ENCODE results near the gene CDCA8.
"Not testable (repeated sequence)": the region's sequence is repeated elsewhere in the genome, so short reads cannot be mapped to it uniquely, and the experiment has no call there.

Gene CDCA8

DNA sequence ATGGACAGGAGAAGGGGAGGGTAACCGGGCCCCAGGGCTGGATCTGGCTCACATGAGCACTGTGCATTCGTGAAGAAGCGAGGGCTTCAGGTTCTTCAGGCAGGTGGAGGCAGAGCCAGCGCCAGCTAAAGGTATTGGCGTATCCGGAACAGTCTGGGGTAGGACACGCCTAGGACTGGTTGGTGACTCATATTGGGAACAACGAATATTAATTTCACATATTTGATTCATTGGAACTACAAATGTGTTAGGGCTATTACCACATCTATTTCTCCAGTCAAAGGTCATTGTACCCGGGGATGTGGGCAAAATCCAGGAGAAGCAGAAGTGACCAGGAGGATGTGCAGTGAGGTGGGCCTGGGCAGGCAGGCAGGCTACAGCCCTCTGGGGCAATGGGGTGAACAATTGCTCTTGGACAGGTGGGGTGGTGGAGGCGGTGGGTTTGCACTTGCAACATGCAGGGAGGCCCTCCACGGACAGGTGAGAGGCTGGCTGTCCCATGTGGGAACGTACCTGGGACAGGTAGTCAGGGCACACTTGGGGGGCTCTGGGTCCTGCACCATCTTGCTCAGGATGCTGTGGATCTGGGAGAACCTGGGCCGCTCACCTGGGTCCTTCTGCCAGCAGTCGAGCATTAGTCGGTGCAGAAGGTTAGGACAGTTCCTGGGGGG lies 26.7 kb downstream of the CDCA8 start:
- no peak for DNase-seq

- no peak for DNase-seq
These were observed 27.4 kb downstream of the CDCA8 start for GRCh38 chr1:37719572-37720195.

DNA sequence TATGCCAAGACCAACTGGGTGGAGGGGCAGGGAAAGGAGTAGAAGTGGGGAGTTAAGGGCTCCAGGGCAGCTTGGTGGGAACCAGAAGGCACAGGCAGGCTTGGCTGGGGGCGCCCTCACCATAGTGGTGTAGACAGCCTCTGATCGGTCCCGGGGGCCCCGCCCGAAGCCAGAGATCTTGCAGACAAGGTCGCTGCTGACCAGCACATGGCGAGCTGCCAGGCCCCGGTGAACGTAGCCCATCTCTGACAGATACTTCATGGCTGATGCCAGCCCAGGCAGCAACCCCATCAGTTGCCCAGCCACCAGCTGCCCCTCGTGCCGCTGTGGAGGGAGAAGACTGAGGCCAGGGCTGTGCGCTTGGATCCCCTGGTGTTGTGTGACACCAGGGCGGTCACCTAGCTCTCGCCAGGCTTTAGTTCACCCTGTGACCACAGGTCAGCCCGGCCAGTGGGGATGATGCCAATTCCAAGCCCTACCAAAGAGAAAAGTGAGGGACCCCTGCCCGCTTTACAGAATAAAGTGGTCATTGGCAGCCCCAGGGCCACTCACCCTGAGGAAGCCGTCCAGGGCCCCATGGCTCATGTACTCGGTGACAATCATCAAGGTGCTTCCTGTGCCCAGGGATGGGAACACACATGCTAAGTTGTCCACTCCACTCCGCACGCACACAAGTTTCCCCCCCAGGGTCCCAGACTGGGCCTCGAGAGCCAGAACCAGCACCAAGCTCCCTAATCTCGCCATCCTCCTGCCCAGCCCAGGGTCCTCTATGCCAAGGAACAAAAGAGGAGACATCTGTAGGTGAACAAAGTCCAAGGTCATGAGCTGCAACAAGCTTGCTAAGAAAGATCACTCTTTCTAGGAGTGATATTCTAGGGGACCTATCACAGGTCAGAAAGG lies 28.2 kb downstream of the CDCA8 start:
- DNase-seq = no peak

GRCh38 chr1:37721565-37721964 lies 29.2 kb downstream of the CDCA8 start:
- DNase-seq = no peak

- no peak for DNase-seq
These were observed 30.1 kb downstream of the CDCA8 start for GRCh38 chr1:37722181-37723071.

DNA sequence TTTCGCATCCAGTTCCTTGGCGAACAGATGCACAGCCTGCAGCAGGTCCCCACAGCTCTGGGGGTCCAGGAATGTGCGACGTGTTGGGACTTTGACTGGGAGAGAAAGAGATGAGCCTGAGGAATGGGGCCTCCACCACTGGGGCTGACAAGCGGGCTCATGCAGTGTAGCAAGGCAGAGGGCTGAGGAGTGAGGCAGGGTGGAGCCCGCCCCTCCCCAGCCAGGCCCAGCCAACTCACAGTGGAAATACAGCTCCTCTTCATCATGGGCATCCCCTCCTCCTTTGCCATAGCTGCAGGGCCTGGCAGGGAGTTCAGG lies 30.7 kb downstream of the CDCA8 start:
- no peak for DNase-seq

GRCh38 chr1:37723390-37724078 lies 31.2 kb downstream of the CDCA8 start:
- DNase-seq = no peak

GRCh38 chr1:37724575-37724974 lies 32.3 kb downstream of the CDCA8 start:
- no peak for DNase-seq

- DNase-seq = no peak
These were observed 33.7 kb downstream of the CDCA8 start for GRCh38 chr1:37725851-37726613.

GRCh38 chr1:37726751-37727585 lies 34.7 kb downstream of the CDCA8 start:
- DNase-seq = no peak

DNA sequence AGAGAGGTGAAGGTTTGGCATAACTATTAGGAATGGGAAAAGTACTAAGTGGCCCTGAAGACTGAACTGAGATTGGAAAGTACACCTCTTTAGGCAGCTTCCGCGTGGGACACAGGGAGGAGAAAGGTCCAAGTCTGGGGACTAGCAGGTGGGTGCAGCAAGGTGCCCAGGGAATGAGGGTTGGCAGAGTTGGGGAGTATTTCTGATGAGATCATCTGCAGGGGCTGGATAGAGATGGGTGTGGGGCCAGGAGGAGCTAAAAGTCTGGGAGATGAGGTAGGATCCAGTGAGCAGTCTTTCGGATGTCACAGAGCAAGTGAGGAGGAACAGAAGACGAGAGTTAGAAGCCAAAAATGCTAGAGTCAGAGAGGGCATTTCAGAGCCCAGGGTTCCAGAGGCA lies 36.1 kb downstream of the CDCA8 start:
- no peak for DNase-seq

DNA sequence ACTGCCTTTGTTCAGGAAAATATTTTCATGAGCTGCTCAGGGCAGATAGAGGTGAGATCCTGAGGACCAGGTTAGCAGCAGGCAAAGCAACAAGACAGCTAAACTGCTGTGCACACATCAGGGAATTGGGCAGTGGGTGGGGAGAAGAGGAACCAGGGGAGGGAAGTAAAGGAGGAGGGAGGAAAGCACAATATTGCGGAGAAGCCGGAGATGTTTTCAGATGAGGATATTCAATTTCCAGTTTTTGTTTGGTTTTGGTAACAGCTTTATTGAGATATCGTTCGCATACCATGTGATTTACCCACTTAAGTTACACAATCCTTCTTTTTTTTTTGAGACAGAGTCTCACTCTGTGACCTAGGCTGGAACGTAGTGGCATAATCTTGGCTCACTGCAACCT lies 38.1 kb downstream of the CDCA8 start:
- no peak for DNase-seq

DNA sequence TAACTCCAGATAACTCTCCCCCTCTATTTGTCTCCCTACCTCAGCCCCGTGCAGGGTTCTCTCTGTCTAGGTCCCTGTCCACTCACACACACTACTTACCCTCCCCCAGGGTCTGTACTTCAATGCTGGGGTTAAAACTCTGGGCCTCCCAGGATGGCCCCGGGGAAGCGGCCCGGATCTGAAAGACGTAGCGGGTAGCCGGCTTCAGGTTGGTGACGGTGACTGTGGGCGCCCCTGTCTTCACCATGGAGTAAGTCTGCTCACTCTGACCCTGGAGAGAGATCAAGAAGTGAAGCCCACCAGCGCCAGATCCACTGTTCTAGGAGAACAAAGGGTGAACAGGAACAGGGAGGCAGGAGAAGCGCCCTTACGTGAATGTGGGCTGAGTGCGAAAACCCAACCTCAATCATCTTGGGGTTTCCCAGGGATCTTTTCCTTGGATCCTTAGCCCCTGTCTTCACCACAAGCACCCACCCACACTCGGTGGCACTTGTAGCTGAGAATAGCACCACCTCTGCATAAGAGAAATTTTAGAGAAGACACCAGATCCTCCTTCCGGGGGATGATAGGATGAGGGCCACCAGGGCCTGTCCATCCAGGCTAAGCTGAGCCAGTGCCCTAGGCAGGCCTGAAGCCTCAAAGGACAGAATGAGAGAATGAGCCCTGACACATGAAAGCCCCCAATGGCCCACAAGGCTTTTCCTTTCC lies 39.1 kb downstream of the CDCA8 start:
- no peak for DNase-seq

DNA sequence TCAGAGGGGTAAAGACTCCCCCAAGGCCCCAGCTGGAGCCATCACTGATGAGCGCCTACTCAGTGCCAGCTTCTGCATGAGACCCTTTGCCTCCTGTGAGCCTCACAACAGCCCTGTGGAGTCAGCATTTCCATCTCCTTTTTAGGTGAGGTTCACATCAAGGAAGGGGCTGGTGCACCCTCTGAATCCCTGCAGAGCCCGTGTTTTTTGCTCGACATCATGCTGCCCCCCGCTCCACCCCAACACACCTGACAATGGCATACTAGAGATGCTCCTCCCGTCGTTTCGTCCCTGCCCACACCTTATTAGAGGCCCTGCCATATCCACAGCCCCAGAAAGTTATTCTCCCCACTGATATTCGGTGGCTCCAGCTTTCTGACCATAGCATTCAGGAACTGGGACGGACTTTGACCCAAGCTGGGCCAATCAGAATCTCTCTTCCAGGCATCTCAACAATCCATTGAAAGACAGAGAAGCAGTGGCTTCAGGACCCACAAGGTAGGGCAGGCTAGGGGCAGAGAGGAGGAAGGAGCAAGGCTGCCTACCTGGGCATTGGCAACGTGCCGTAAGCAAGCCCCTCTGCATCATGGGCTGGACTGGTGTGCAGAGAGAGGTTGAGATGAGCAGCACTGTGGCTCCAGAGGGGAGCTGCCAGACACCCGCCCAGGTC lies 39.9 kb downstream of the CDCA8 start:
- DNase-seq = no peak

DNA sequence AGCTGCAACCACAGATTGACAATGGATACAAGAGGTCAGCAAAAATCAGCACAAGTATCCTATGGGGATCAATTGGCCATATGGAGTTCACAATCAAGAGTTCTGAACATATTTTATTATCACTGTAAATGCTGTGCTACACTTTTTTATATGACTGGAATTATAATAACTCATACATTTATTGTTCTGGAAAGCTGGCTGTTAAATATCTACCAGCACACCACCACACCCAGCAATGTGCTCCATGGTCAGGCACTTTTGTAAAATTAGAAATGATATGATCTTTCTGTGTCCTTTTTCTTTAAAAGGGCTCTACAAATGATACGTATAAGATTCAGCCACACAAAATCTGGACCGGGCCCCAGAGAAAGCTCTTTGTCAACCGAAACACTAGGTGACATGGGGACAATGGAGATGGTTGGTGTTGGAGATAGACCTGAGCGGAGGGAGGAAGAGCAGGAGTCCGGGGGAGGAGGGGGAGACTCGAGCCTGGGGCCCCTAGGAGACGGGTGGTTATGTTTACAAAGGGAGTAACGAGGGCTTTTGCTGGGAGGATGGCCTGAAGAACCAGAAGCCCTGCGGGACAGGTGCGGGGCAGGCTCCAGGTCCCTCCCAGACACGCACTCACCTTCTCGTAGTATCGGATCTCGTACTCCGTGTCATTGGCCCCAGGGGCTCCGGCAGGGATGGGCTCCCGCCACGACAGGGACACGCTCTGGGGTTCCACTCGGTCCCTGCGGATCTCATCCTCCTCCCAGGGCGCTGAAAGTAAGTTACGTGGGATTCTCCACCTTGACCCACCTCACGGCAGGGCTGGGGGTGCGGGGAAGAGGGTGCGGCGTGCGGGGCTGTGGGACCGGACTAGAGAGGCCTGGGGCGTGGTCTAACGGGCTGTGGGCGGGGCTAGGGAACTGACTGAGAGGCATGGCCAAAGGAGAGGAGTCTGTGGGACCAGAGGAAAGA lies 42.6 kb downstream of the CDCA8 start:
- no peak for DNase-seq

- DNase-seq = not testable (repeated sequence)
These were observed 45.7 kb downstream of the CDCA8 start for GRCh38 chr1:37737975-37738374.

GRCh38 chr1:37738619-37739018 lies 46.3 kb downstream of the CDCA8 start:
- not testable (repeated sequence) for DNase-seq

GRCh38 chr1:37739222-37739621 lies 46.9 kb downstream of the CDCA8 start:
- DNase-seq = no peak

All from activated CD8-positive, alpha-beta memory T cell treated with anti-CD3 and anti-CD28 coated beads for 24 hours (primary cell).